Esophagus muscularis mucosa (tissue), 4 donors: ENCODE measurements around the gene CEACAM20. TPM values are rescaled to one million over a fixed set of nuclear protein-coding genes. Genes with fewer than 3 reads are reported as not detected.
A peak's percentile ranks its signal among the peaks of the same experiment; 100 is the strongest.

Experiments used
- DNase-seq: peaks from one replicate; pipeline ENCODE4 v3.0.0-alpha.2; 2017; ENCODE audit errors: extremely low spot score
- H3K27ac ChIP-seq, 4 donors: fragments of 200-600 bp; sonication (generic); replicated peaks in 1 of 4; 1 replicate in 3 of 4; 2 replicates in 1 of 4; pipeline ENCODE4 v1.5.1; 2016 to 2019; ENCODE audit warnings: mild to moderate bottlenecking in 1 of 4
- H3K27me3 ChIP-seq, 4 donors: fragments of 200-600 bp; sonication (generic); one replicate each; pipeline versions ENCODE4 v1.5.1 to v1.6.0; 2016 to 2019
- H3K36me3 ChIP-seq, 4 donors: fragments of 200-600 bp; sonication (generic); one replicate each; pipeline ENCODE4 v1.5.1; 2016 to 2019
- H3K4me1 ChIP-seq, 4 donors: fragments of 200-600 bp; sonication (generic); one replicate each; pipeline ENCODE4 v1.5.1; 2016 to 2019
- H3K4me3 ChIP-seq, 4 donors: fragments of 200-600 bp; sonication (generic); 1 replicate in 2 of 4; 2 replicates in 2 of 4; pipeline ENCODE4 v1.5.1; 2016 to 2019; ENCODE audit warnings: mild to moderate bottlenecking in 4 of 4, moderate library complexity in 1 of 4
- H3K9me3 ChIP-seq, 4 donors: fragments of 200-600 bp; sonication (generic); 1 replicate in 3 of 4; 2 replicates in 1 of 4; pipeline ENCODE4 v1.5.1; 2016 to 2019
- CTCF ChIP-seq, 3 experiments: fragments of 200-600 bp in 2 of 3; fragments of 450-650 bp in 1 of 3; sonication (generic) in 2 of 3; IDR thresholded peaks; one replicate each; pipeline ENCODE4 v1.5.1; 2017 to 2019; ENCODE audit warnings: antibody characterized with exemption in 3 of 3, mild to moderate bottlenecking in 2 of 3, moderate library complexity in 1 of 3
- EP300 ChIP-seq: sonication (generic); formaldehyde crosslinking; IDR thresholded peaks from one replicate; pipeline ENCODE4 v1.6.1; 2017; ENCODE audit warnings: antibody characterized with exemption
- POLR2A ChIP-seq: fragments of 450-650 bp; IDR thresholded peaks from one replicate; pipeline ENCODE4 v1.6.1; 2017; ENCODE audit warnings: antibody characterized with exemption, moderate library complexity, mild to moderate bottlenecking, low read depth
- POLR2AphosphoS5 ChIP-seq, 2 donors: sonication (generic); formaldehyde crosslinking; IDR thresholded peaks; one replicate each; pipeline ENCODE4 v1.6.1; 2017; ENCODE audit warnings: antibody characterized with exemption in 2 of 2
- WGBS: methylation state at CpG from one replicate; pipeline ENCODE4 v1.1.5; 2018; 5-methylcytosine and 5-hydroxymethylcytosine counted together
- intact Hi-C: fragments of 100-400 bp; cut with DNase I; formaldehyde crosslinking; loops from one replicate; pipeline ENCODE4 v1.15.1; 2023
- total RNA-seq, 4 donors: library from RNA; depleted of rRNA; stranded (reverse); fragments of >200 nt; gene quantifications; one replicate each; pipeline versions ENCODE4 v1.1.0 to v1.2.1, GENCODE V29; 2016

CEACAM20 gene
- total RNA-seq, 4 donors from 2014 or later = not detected

GRCh38 chr19:44512326-44513298, 16.9 kb downstream of the CEACAM20 start:
- WGBS = 32% methylated on average over 12 of the region's 12 CpGs
- H3K4me3 ChIP-seq = no peak overlapping the region
- H3K4me1 ChIP-seq = no peaks in the 10 kb centered on the region
- TF ChIP-seq CTCF (IDR thresholded peaks at IDR 0.05) (no peak), POLR2A (no peak), POLR2AphosphoS5 (IDR thresholded peaks at IDR 0.05) (no peak), EP300 (no peak)
- intact Hi-C loops = no loop called here
- no peaks in the 10 kb centered on the region for H3K9me3 ChIP-seq
- DNase-seq = no peak
- H3K27me3 ChIP-seq = peaks cover 0 to 49% (median 0%) of the 10 kb centered on the region in 4 donors
- no peaks in the 10 kb centered on the region for H3K36me3 ChIP-seq
- H3K27ac ChIP-seq = no peak overlapping the region

- DNase-seq = no peak
- Histone ChIP-seq H3K4me1 (no peaks in the 10 kb centered on the region), H3K4me3 (no peak overlapping the region), H3K36me3 (no peaks in the 10 kb centered on the region), H3K9me3 (no peaks in the 10 kb centered on the region), H3K27ac (no peak overlapping the region), H3K27me3 (peaks cover 0 to 54% (median 0%) of the 10 kb centered on the region in 4 donors)
- TF ChIP-seq POLR2A = no peak
- no peak for TF ChIP-seq EP300
- no peak for TF ChIP-seq POLR2AphosphoS5 (IDR thresholded peaks at IDR 0.05)
- TF ChIP-seq CTCF (IDR thresholded peaks at IDR 0.05) = no peak
- intact Hi-C loops = no loop called here
These were observed 20.0 kb downstream of the CEACAM20 start for GRCh38 chr19:44509478-44509877.

DNA sequence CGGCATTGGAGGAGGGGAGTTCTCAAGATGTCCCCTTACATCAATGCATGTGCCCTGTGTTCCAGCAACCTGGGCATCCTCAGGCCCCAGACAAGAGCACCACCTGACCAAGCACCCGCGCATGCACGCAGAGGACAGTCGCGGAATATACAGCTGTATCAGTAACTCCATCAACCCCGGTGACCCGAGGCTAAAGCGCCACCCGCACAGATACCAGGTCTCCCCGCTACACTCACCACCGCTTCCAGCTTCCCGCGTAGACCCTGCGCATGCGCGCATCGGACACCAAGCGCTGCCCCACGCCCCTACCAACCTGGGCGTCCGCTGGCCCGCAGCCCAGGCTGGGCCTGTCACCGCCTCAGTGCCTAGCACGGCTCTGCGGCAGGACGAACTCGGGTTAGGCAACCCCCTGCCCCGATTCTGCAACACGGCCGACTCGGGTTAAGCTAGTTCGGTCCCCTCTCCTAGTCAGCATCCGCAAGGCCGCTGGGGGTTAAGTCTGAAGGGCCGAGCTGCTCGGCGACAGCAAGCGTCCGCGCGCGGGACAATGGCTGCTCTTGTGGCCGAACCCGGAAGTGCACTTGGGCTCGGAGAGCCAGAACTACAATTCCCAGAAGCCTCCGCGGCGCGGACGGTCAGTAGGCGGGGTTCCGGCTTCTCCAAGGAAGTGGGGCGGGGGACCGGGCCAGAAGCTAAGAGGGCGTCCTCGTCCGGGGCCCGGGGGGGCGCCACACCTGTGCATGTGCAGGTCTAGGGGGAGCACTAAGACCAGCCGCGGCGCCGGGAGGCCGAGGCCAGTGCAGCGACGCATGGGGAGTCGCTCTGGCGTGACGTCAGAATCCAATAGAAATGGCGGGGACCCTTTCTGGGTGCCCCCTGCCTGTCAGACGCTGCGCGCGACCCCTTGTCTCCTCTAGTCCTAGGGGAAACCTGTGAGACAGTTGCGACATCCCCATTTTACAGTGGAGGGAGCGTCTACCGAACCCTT, 29.2 kb downstream of the CEACAM20 start, which contains the start of gene ZNF180:
TSS of gene ZNF180 (minus strand) at position 561 of the 988 bp plus-strand sequence. CDS start 3,188 bp downstream, outside the sequence.
- Histone ChIP-seq H3K27ac (peak within 1 kb of the TSS; percentile 82 to 88 (median 88)), H3K9me3 (peaks cover 0 to 38% (median 27%) of the 10 kb centered on the region in 4 donors), H3K4me1 (peaks cover 11 to 29% (median 20%) of the 10 kb centered on the region in 4 donors), H3K4me3 (peak within 1 kb of the TSS; percentile 76 to 97 (median 82)), H3K36me3 (peaks cover 21 to 31% (median 30%) of the 10 kb centered on the region in 4 donors), H3K27me3 (no peaks in the 10 kb centered on the region)
- TF ChIP-seq EP300 = no peak
- TF ChIP-seq CTCF (IDR thresholded peaks at IDR 0.05) = peak; percentile 29 to 70 (median 42)
- TF ChIP-seq POLR2AphosphoS5 (IDR thresholded peaks at IDR 0.05) = peak; percentile 88 to 93
- TF ChIP-seq POLR2A = peak; percentile 56
- peak; percentile 98 for DNase-seq
- intact Hi-C loops = no loop called here
- 0% methylated on average over 29 of the region's 78 CpGs for WGBS

GRCh38 chr19:44499559-44499958, 29.9 kb downstream of the CEACAM20 start:
- Histone ChIP-seq H3K27me3 (no peaks in the 10 kb centered on the region), H3K9me3 (peaks cover 0 to 45% (median 34%) of the 10 kb centered on the region in 4 donors), H3K36me3 (peaks cover 28 to 38% (median 37%) of the 10 kb centered on the region in 4 donors), H3K27ac (peak overlapping the region in 2 of 4 donors; percentile 88), H3K4me3 (peak overlapping the region; percentile 76 to 97 (median 82)), H3K4me1 (peaks cover 11 to 29% (median 20%) of the 10 kb centered on the region in 4 donors)
- 10% methylated on average over 6 of the region's 6 CpGs for WGBS
- intact Hi-C loops = no loop called here
- no peak for TF ChIP-seq CTCF (IDR thresholded peaks at IDR 0.05)
- no peak for TF ChIP-seq EP300
- TF ChIP-seq POLR2A = no peak
- TF ChIP-seq POLR2AphosphoS5 (IDR thresholded peaks at IDR 0.05) = no peak
- peak; percentile 12 for DNase-seq
